K562 (cell line): ENCODE data around the gene AFG1L. TPM values are rescaled to one million over a fixed set of nuclear protein-coding genes. Genes with fewer than 3 reads are reported as not detected.
A peak's percentile ranks its signal among the peaks of the same experiment; 100 is the strongest.

Source experiments
- CTCF ChIP-seq, 3 experiments: IDR thresholded peaks in 2 of 3; conservative IDR thresholded peaks in 1 of 3; 2 replicates each; pipeline ENCODE4 v1.5.1; 2011 to 2012; ENCODE audit warnings: low read length in 3 of 3, mild to moderate bottlenecking in 3 of 3, control low read depth in 2 of 3, improper control_type of control experiment in 1 of 3, inconsistent platforms in 1 of 3, low read depth in 1 of 3, mixed read lengths in 1 of 3, moderate library complexity in 1 of 3; ENCODE audit not compliant: insufficient read depth in 2 of 3
- E2F5 ChIP-seq: sonication (generic); formaldehyde crosslinking; IDR thresholded peaks from 2 replicates; pipeline ENCODE4 v1.8.0; 2022; ENCODE audit warnings: mild to moderate bottlenecking, missing genetic modification reagents
- E4F1 ChIP-seq: fragments of 250-450 bp; sonication (Bioruptor Pico); IDR thresholded peaks from 2 replicates; pipeline ENCODE4 v1.5.0; 2021; ENCODE audit warnings: mild to moderate bottlenecking, borderline replicate concordance
- ETV5 ChIP-seq: sonication (generic); formaldehyde crosslinking; IDR thresholded peaks from 2 replicates; pipeline ENCODE4 v1.4.0; 2020; ENCODE audit warnings: low read depth, mild to moderate bottlenecking, missing genetic modification reagents
- GATAD2A ChIP-seq: fragments of 450-650 bp; IDR thresholded peaks from 2 replicates; pipeline ENCODE4 v1.6.1; 2017
- GATAD2B ChIP-seq: fragments of 450-650 bp; IDR thresholded peaks from 2 replicates; pipeline ENCODE4 v1.6.1; 2017; ENCODE audit warnings: mild to moderate bottlenecking, borderline replicate concordance
- HDAC1 ChIP-seq, 2 experiments: fragments of 450-650 bp; IDR thresholded peaks; 2 replicates each; pipeline ENCODE4 v1.6.1; 2016 to 2017; ENCODE audit warnings: inconsistent platforms in 1 of 2, mild to moderate bottlenecking in 1 of 2, moderate library complexity in 1 of 2
- HDAC3 ChIP-seq: fragments of 450-650 bp; IDR thresholded peaks from 2 replicates; pipeline ENCODE4 v1.6.1; 2018; ENCODE audit warnings: borderline replicate concordance, mild to moderate bottlenecking, moderate library complexity; ENCODE audit not compliant: partially characterized antibody
- HEY1 ChIP-seq: fragments of 250-450 bp; sonication (Bioruptor Pico); IDR thresholded peaks from 2 replicates; pipeline ENCODE4 v1.5.0; 2020; ENCODE audit warnings: mild to moderate bottlenecking, moderate library complexity, borderline replicate concordance
- JUNB ChIP-seq: fragments of 450-650 bp; formaldehyde crosslinking; conservative IDR thresholded peaks from 2 replicates; pipeline ENCODE4 v1.4.0; 2020; ENCODE audit warnings: mild to moderate bottlenecking
- PHTF2 ChIP-seq: fragments of 250-450 bp; sonication (Bioruptor Pico); IDR thresholded peaks from 2 replicates; pipeline ENCODE4 v1.5.0; 2021; ENCODE audit warnings: mild to moderate bottlenecking
- POLR2G ChIP-seq: fragments of 200-400 bp; formaldehyde crosslinking; IDR thresholded peaks from 2 replicates; pipeline ENCODE4 v1.6.1; 2017; ENCODE audit warnings: low read depth, mild to moderate bottlenecking, antibody characterized with exemption, low read length, moderate library complexity
- RBM17 ChIP-seq: fragments of 200-400 bp; formaldehyde crosslinking; IDR thresholded peaks from 2 replicates; pipeline ENCODE4 v1.6.1; 2017; ENCODE audit warnings: low read depth, mild to moderate bottlenecking, low read length, borderline replicate concordance
- SIRT6 ChIP-seq: IDR thresholded peaks from one replicate; pipeline ENCODE4 v1.6.1; 2012; ENCODE audit warnings: low read depth, mild to moderate bottlenecking, control low read depth, inconsistent platforms, low read length, moderate library complexity
- SMC3 ChIP-seq: conservative IDR thresholded peaks from 2 replicates; pipeline ENCODE4 v1.6.1; 2011; ENCODE audit warnings: low read depth, low read length, improper control_type of control experiment; ENCODE audit not compliant: insufficient read depth
- TAL1 ChIP-seq: fragments of 450-650 bp; IDR thresholded peaks from 2 replicates; pipeline ENCODE4 v1.6.1; 2016; ENCODE audit warnings: mild to moderate bottlenecking
- TCFL5 ChIP-seq: fragments of 250-450 bp; sonication (Bioruptor Pico); conservative IDR thresholded peaks from 2 replicates; pipeline ENCODE4 v1.6.1; 2021; ENCODE audit warnings: mild to moderate bottlenecking, moderate library complexity, matching md5 sums
- ZBTB33 ChIP-seq: sonication (generic); formaldehyde crosslinking; IDR thresholded peaks from 2 replicates; pipeline ENCODE4 v1.8.1; 2023; ENCODE audit warnings: mild to moderate bottlenecking, missing genetic modification reagents
- ZNF143 ChIP-seq: sonication (generic); formaldehyde crosslinking; IDR thresholded peaks from 2 replicates; pipeline ENCODE4 v1.9.0; 2022; ENCODE audit warnings: mild to moderate bottlenecking, missing genetic modification reagents
- ZNF175 ChIP-seq: fragments of 200-800 bp; sonication (Bioruptor generic); IDR thresholded peaks from 2 replicates; pipeline ENCODE4 v1.6.1; 2016; ENCODE audit warnings: low read depth, mild to moderate bottlenecking, missing genetic modification characterization, missing compliant biosample characterization
- ZNF324 ChIP-seq: fragments of 250-450 bp; sonication (Bioruptor Pico); IDR thresholded peaks from 2 replicates; pipeline ENCODE4 v1.4.0; 2020; ENCODE audit warnings: mild to moderate bottlenecking
- polyA plus RNA-seq, 8 experiments: library from polyadenylated mRNA; depleted of rRNA in 4 of 8; stranded (reverse) in 5 of 8; unstranded in 3 of 8; fragments of >200 nt; fragmentation: Nextera tagmentation in 2 of 8; fragmentation: Illumina TruSeq in 1 of 8; extraction: Ambion mirVana in 2 of 8; extraction: Trizol in 1 of 8; gene quantifications; 2 replicates each; pipeline versions ENCODE4 v1.2.1 to v1.2.3, GENCODE V29; 2011 to 2014; ENCODE audit warnings: inconsistent platforms in 1 of 8, missing spikeins in 1 of 8
- total RNA-seq, 7 experiments: library from RNA; depleted of rRNA in 6 of 7; stranded (reverse); fragments of >200 nt in 6 of 7; fragmentation: Illumina TruSeq in 2 of 7; extraction: Trizol in 2 of 7; gene quantifications; 2 replicates each; pipeline versions ENCODE4 v1.2.1 to v1.2.3, GENCODE V29; 2011 to 2021; ENCODE audit warnings: low replicate concordance in 1 of 7

Gene AFG1L
- total and polyA plus RNA-seq, 9 of the 15 experiments (the other 6 are each of a cell fraction or from before 2014, with no cell fraction given), result 2.2 to 15.5 (median 5.8) TPM

GRCh38 chr6:108541843-108542759, 247.2 kb downstream of the AFG1L start (continued):
- no peak for TF ChIP-seq E4F1 (CRISPR knock-in tag)
- TF ChIP-seq GATAD2A, result no peak
- TF ChIP-seq SMC3, result peak; percentile 99
- TF ChIP-seq HEY1 (CRISPR knock-in tag), result no peak
- TF ChIP-seq ETV5 (CRISPR knock-in tag), result no peak
- no peak for TF ChIP-seq ZNF143
- TF ChIP-seq HDAC1 (IDR thresholded peaks at IDR 0.05), result peak in 1 of 2 experiments; percentile 37; a peak in 1 of 4 replicates
- no peak for TF ChIP-seq ZBTB33 (CRISPR knock-in tag)
- TF ChIP-seq ZNF324, result no peak
- TF ChIP-seq HDAC3, result no peak
- TF ChIP-seq JUNB, result no peak
- TF ChIP-seq SIRT6, result no peak
- TF ChIP-seq PHTF2, result no peak
- peak; percentile 10; the same call in 1 of the 2 replicates for TF ChIP-seq TAL1
- no peak for TF ChIP-seq GATAD2B
- TF ChIP-seq ZNF175 (CRISPR knock-in tag), result no peak
- peak; percentile 83 to 96 (median 87) for TF ChIP-seq CTCF (IDR thresholded peaks at IDR 0.05 in 2 of 3, conservative IDR thresholded peaks at IDR 0.05 in 1 of 3; ENCODE audit: insufficient read depth in 2 of 3, low read depth in 1 of 3, low read length in 3 of 3)
- no peak for TF ChIP-seq E2F5 (CRISPR knock-in tag)
- TF ChIP-seq TCFL5 (CRISPR knock-in tag), result no peak
- no peak for TF ChIP-seq RBM17
- TF ChIP-seq POLR2G, result no peak
